ENCODE results near the gene NLK.
"Not testable (repeated sequence)": the region's sequence is repeated elsewhere in the genome, so short reads cannot be mapped to it uniquely, and the experiment has no call there.

Gene NLK

DNA sequence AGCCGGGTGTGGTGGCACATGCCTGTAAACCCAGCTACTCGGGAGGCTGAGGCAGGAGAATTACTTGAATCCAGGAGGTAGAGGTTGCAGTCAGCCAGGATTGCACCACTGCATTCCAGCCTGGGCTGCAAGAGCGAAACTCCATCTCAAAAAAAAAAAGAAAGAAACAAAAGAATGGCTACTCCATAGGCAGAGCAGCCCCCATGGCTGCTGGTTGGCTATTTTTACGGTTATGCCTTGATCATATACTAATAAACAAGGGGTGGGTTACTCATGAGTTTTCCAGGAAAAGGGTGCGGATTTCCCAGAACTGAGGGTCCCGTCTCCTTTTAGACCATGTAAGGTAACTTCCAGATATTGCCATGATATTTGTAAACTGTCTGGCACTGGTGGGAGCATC, 200.3 kb downstream of the NLK start:
- TF ChIP-seq, protein P1, sequence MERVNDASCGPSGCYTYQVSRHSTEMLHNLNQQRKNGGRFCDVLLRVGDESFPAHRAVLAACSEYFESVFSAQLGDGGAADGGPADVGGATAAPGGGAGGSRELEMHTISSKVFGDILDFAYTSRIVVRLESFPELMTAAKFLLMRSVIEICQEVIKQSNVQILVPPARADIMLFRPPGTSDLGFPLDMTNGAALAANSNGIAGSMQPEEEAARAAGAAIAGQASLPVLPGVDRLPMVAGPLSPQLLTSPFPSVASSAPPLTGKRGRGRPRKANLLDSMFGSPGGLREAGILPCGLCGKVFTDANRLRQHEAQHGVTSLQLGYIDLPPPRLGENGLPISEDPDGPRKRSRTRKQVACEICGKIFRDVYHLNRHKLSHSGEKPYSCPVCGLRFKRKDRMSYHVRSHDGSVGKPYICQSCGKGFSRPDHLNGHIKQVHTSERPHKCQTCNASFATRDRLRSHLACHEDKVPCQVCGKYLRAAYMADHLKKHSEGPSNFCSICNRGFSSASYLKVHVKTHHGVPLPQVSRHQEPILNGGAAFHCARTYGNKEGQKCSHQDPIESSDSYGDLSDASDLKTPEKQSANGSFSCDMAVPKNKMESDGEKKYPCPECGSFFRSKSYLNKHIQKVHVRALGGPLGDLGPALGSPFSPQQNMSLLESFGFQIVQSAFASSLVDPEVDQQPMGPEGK (CRISPR knock-in tag; IDR thresholded peaks at IDR 0.05; ENCODE audit: borderline replicate concordance), result no peak
- TF ChIP-seq ISL1 (CRISPR knock-in tag; IDR thresholded peaks at IDR 0.05) (no peak), CSDC2 (CRISPR knock-in tag; IDR thresholded peaks at IDR 0.05) (no peak), BACH2 (CRISPR knock-in tag; IDR thresholded peaks at IDR 0.05; ENCODE audit: borderline replicate concordance) (no peak)
- ATAC-seq, result no peak

GRCh38 chr17:28243268-28243667, 200.8 kb downstream of the NLK start:
- not testable (repeated sequence) for ATAC-seq

- TF ChIP-seq, protein P1 (CRISPR knock-in tag; IDR thresholded peaks at IDR 0.05; ENCODE audit: borderline replicate concordance), result no peak
- ATAC-seq, result no peak
Measured at GRCh38 chr17:28244446-28244845, 202.0 kb downstream of the NLK start.

Measured in SK-N-SH treated with all-trans-retinoic acid at 6 μM for 48 hours (cell line).